Neural progenitor cell (in vitro differentiated cells): ENCODE results near the gene MYOM1. TPM values are rescaled to one million over a fixed set of nuclear protein-coding genes. Genes with fewer than 3 reads are reported as not detected.

Source experiments
- DNase-seq: peaks from one replicate; pipeline ENCODE4 v3.0.0-alpha.2; 2016; ENCODE audit warnings: low spot score
- H2AFZ ChIP-seq: fragments of 200-600 bp; sonication (generic); replicated peaks from 2 replicates; pipeline ENCODE4 v1.6.1; 2016; ENCODE audit warnings: antibody characterized with exemption
- H3F3A ChIP-seq: fragments of 200-600 bp; sonication (generic); 2 replicates; pipeline ENCODE4 v1.6.1; 2016; ENCODE audit warnings: antibody characterized with exemption, low read depth
- H3K27ac ChIP-seq: fragments of 200-600 bp; sonication (generic); 2 replicates; pipeline ENCODE4 v1.5.1; 2016; ENCODE audit warnings: mild to moderate bottlenecking
- H3K27me3 ChIP-seq: fragments of 200-600 bp; sonication (generic); 2 replicates; pipeline ENCODE4 v1.6.1; 2016; ENCODE audit warnings: mild to moderate bottlenecking, moderate library complexity
- H3K36me3 ChIP-seq: fragments of 200-600 bp; sonication (generic); 2 replicates; pipeline ENCODE4 v1.5.1; 2016
- H3K4me1 ChIP-seq: fragments of 200-600 bp; sonication (generic); 2 replicates; pipeline ENCODE4 v1.6.1; 2016; ENCODE audit warnings: mixed run types
- H3K4me2 ChIP-seq: fragments of 200-600 bp; sonication (generic); 2 replicates; pipeline ENCODE4 v1.6.1; 2016
- H3K4me3 ChIP-seq: fragments of 200-600 bp; sonication (generic); 2 replicates; pipeline ENCODE4 v1.5.1; 2016
- H3K79me2 ChIP-seq: fragments of 200-600 bp; sonication (generic); 2 replicates; pipeline ENCODE4 v1.6.1; 2016; ENCODE audit warnings: low read depth
- H3K9ac ChIP-seq: fragments of 200-600 bp; sonication (generic); 2 replicates; pipeline ENCODE4 v1.6.1; 2016
- H3K9me3 ChIP-seq: fragments of 200-600 bp; sonication (generic); 2 replicates; pipeline ENCODE4 v1.5.1; 2016; ENCODE audit warnings: low read depth
- H4K20me1 ChIP-seq: fragments of 200-600 bp; sonication (generic); 2 replicates; pipeline ENCODE4 v1.6.1; 2016; ENCODE audit warnings: low read depth
- H3K27ac Mint-ChIP-seq: 3 replicates; pipeline ENCODE4 v1.8.0; 2021; ENCODE audit warnings: mixed read lengths
- H3K27me3 Mint-ChIP-seq: 2 replicates; pipeline ENCODE4 v1.8.0; 2022; ENCODE audit warnings: low read depth, mild to moderate bottlenecking, inconsistent platforms, moderate library complexity, mixed read lengths; ENCODE audit not compliant: insufficient read depth
- H3K36me3 Mint-ChIP-seq: 3 replicates; pipeline ENCODE4 v1.8.0; 2021; ENCODE audit warnings: mixed read lengths
- H3K4me1 Mint-ChIP-seq: 3 replicates; pipeline ENCODE4 v1.8.0; 2021; ENCODE audit warnings: mixed read lengths
- H3K4me3 Mint-ChIP-seq: 3 replicates; pipeline ENCODE4 v1.8.0; 2021; ENCODE audit warnings: mild to moderate bottlenecking, moderate library complexity, mixed read lengths
- H3K9me3 Mint-ChIP-seq: 3 replicates; pipeline ENCODE4 v1.8.0; 2020; ENCODE audit warnings: mixed read lengths
- EZH2 ChIP-seq: fragments of 200-600 bp; sonication (generic); IDR thresholded peaks from 2 replicates; pipeline ENCODE4 v1.6.1; 2017; ENCODE audit warnings: antibody characterized with exemption, mild to moderate bottlenecking, moderate library complexity
- EZH2phosphoT487 ChIP-seq: fragments of 200-600 bp; sonication (generic); IDR thresholded peaks from 2 replicates; pipeline ENCODE4 v1.6.1; 2017; ENCODE audit warnings: antibody characterized with exemption
- total RNA-seq: library from RNA; depleted of rRNA; stranded (reverse); fragments of >200 nt; gene quantifications from 2 replicates; pipeline ENCODE4 v1.2.3, GENCODE V29; 2015; ENCODE audit warnings: low replicate concordance
- TF ChIP-seq, protein P1 (sequence below): fragments of 200-600 bp; sonication (generic); IDR thresholded peaks from 2 replicates; pipeline ENCODE4 v1.5.1; 2017; ENCODE audit warnings: antibody characterized with exemption, mild to moderate bottlenecking

The MYOM1 gene
- total RNA-seq, 1 donor from 2014 or later, result 0.45 TPM

DNA sequence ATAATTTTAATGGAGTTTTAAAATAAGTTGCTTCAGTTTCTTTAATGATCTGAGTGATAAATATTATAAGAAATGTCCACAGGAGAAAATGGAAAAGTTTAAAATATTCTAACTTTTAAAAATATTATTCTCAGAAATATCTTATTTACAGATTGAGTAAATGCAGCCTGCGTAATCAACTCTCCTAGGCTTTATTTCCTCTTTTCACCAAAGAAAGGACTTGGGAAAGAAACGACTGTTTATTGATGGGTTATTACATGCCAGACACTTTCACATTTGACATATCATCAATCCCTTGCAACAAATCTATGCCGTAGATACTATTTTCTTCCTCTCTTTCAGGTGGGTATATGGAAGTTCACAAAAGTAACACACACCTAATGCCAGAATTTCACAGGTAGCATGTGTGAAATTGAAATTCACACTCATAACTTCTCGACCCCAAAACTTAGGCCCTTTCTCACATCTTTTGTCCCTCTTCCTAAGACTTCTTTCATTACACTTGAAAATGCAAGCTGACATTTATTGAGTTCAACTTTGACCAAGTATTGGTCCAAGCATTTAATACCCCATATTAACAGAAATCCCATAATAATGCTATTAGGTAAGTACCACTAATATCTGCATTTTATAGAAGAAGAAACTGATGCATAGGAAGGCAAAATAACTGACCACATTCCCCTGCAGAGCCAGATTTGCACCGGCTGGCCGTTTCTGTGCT is 49.2 kb downstream of the MYOM1 start:
- H3F3A ChIP-seq, result no peaks in the 10 kb centered on the region
- no peaks in the 10 kb centered on the region for H3K79me2 ChIP-seq
- H3K27ac ChIP-seq, result no peak overlapping the region
- TF ChIP-seq EZH2 (no peak), EZH2phosphoT487 (no peak)
- TF ChIP-seq, protein P1, sequence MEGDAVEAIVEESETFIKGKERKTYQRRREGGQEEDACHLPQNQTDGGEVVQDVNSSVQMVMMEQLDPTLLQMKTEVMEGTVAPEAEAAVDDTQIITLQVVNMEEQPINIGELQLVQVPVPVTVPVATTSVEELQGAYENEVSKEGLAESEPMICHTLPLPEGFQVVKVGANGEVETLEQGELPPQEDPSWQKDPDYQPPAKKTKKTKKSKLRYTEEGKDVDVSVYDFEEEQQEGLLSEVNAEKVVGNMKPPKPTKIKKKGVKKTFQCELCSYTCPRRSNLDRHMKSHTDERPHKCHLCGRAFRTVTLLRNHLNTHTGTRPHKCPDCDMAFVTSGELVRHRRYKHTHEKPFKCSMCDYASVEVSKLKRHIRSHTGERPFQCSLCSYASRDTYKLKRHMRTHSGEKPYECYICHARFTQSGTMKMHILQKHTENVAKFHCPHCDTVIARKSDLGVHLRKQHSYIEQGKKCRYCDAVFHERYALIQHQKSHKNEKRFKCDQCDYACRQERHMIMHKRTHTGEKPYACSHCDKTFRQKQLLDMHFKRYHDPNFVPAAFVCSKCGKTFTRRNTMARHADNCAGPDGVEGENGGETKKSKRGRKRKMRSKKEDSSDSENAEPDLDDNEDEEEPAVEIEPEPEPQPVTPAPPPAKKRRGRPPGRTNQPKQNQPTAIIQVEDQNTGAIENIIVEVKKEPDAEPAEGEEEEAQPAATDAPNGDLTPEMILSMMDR, result no peak
- no peak overlapping the region for H3K4me3 Mint-ChIP-seq
- H4K20me1 ChIP-seq, result no peaks in the 10 kb centered on the region
- H3K27ac Mint-ChIP-seq, result no peak overlapping the region
- H3K4me1 Mint-ChIP-seq, result no peaks in the 10 kb centered on the region
- H3K9me3 ChIP-seq, result no peaks in the 10 kb centered on the region
- peaks cover 7% of the 10 kb centered on the region for H3K27me3 Mint-ChIP-seq
- DNase-seq, result no peak
- no peaks in the 10 kb centered on the region for H3K9me3 Mint-ChIP-seq
- no peak overlapping the region for H3K9ac ChIP-seq
- H3K27me3 ChIP-seq, result no peaks in the 10 kb centered on the region
- no peak overlapping the region for H2AFZ ChIP-seq
- no peaks in the 10 kb centered on the region for H3K36me3 ChIP-seq
- H3K4me1 ChIP-seq, result no peaks in the 10 kb centered on the region
- no peak overlapping the region for H3K4me3 ChIP-seq
- H3K4me2 ChIP-seq, result no peak overlapping the region
- H3K36me3 Mint-ChIP-seq, result no peaks in the 10 kb centered on the region

DNA sequence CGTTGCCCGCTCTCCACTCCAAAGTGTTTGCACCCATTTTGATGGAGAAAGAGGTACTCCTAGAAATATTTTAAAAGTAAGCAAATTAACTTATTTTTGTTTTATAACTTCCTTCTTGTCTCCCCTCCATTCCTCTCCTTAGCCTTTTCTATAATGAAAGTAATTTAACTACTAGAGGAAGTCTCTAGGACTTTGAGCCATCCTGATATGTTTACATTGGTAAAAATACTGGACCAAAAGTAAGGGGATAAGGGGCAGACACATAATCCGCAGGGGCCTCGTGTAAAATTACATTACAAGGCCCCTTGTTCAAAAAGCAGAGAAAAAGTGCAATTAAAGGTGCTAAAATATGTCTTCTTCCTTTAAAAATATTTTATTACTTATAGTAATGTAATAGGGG is 55.4 kb downstream of the MYOM1 start:
- no peak overlapping the region for H3K4me3 ChIP-seq
- H2AFZ ChIP-seq, result no peak overlapping the region
- H3K36me3 ChIP-seq, result no peaks in the 10 kb centered on the region
- no peaks in the 10 kb centered on the region for H3K27me3 Mint-ChIP-seq
- H3K4me2 ChIP-seq, result no peak overlapping the region
- H3K36me3 Mint-ChIP-seq, result no peaks in the 10 kb centered on the region
- TF ChIP-seq EZH2phosphoT487 (no peak), EZH2 (no peak)
- TF ChIP-seq, protein P1, result no peak
- H3K9me3 Mint-ChIP-seq, result no peaks in the 10 kb centered on the region
- H3K4me3 Mint-ChIP-seq, result no peak overlapping the region
- H3F3A ChIP-seq, result no peaks in the 10 kb centered on the region
- no peaks in the 10 kb centered on the region for H3K9me3 ChIP-seq
- DNase-seq, result no peak
- no peaks in the 10 kb centered on the region for H3K27me3 ChIP-seq
- no peaks in the 10 kb centered on the region for H3K79me2 ChIP-seq
- H4K20me1 ChIP-seq, result no peaks in the 10 kb centered on the region
- no peaks in the 10 kb centered on the region for H3K4me1 ChIP-seq
- no peaks in the 10 kb centered on the region for H3K4me1 Mint-ChIP-seq
- H3K27ac Mint-ChIP-seq, result no peak overlapping the region
- no peak overlapping the region for H3K27ac ChIP-seq
- no peak overlapping the region for H3K9ac ChIP-seq

DNA sequence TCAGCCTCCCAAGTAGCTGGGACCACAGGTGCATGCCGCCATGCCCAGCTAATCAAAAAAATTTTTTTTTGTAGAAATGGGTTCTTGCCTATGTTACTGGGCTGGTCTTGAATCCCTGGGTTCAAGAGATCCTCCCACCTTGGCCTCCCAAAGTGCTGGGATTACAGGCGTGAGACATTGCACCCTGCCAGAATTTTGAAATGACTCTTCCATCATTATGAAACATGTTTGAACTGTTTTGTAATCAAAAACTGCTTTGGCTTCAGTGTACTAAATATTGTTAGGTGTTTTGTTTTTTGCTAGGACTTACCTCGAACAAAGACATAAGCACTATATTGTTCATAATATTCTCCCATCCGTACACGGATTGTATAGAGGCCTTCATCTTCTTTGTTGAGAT is 55.8 kb downstream of the MYOM1 start:
- no peak for DNase-seq
- Mint-ChIP-seq H3K27ac (no peak overlapping the region), H3K4me1 (no peaks in the 10 kb centered on the region), H3K4me3 (no peak overlapping the region), H3K36me3 (no peaks in the 10 kb centered on the region), H3K9me3 (no peaks in the 10 kb centered on the region), H3K27me3 (no peaks in the 10 kb centered on the region)
- no peak overlapping the region for H3K27ac ChIP-seq
- no peaks in the 10 kb centered on the region for H3K4me1 ChIP-seq
- no peaks in the 10 kb centered on the region for H3K79me2 ChIP-seq
- no peaks in the 10 kb centered on the region for H3K27me3 ChIP-seq
- TF ChIP-seq EZH2phosphoT487 (no peak), EZH2 (no peak)
- TF ChIP-seq, protein P1, result no peak
- no peak overlapping the region for H3K4me2 ChIP-seq
- no peaks in the 10 kb centered on the region for H3F3A ChIP-seq
- H3K36me3 ChIP-seq, result no peaks in the 10 kb centered on the region
- no peaks in the 10 kb centered on the region for H3K9me3 ChIP-seq
- H2AFZ ChIP-seq, result no peak overlapping the region
- no peak overlapping the region for H3K9ac ChIP-seq
- H3K4me3 ChIP-seq, result no peak overlapping the region
- H4K20me1 ChIP-seq, result no peaks in the 10 kb centered on the region
